K562 (cell line): ENCODE data around the gene CREB3L2. TPM values are rescaled to one million over a fixed set of nuclear protein-coding genes. Genes with fewer than 3 reads are reported as not detected.

Experiments
- CC2D1A ChIP-seq: fragments of 450-650 bp; IDR thresholded peaks from 2 replicates; pipeline ENCODE4 v1.6.1; 2017; ENCODE audit warnings: mild to moderate bottlenecking
- CGGBP1 ChIP-seq: fragments of 250-450 bp; sonication (Bioruptor Pico); IDR thresholded peaks from 2 replicates; pipeline ENCODE4 v1.9.0; 2021; ENCODE audit warnings: mild to moderate bottlenecking
- CHCHD3 ChIP-seq: fragments of 250-450 bp; sonication (Bioruptor Pico); IDR thresholded peaks from 2 replicates; pipeline ENCODE4 v2.1.2; 2022; ENCODE audit warnings: mild to moderate bottlenecking
- E2F3 ChIP-seq: fragments of 250-450 bp; sonication (Bioruptor Pico); IDR thresholded peaks from 2 replicates; pipeline ENCODE4 v1.4.0; 2020; ENCODE audit warnings: mild to moderate bottlenecking
- GTF2F1 ChIP-seq: IDR thresholded peaks from 2 replicates; pipeline ENCODE4 v1.6.1; 2011; ENCODE audit warnings: low read depth, low read length, improper control_type of control experiment
- MTA2 ChIP-seq: fragments of 450-650 bp; IDR thresholded peaks from 2 replicates; pipeline ENCODE4 v1.6.1; 2016; ENCODE audit warnings: low read depth
- MYNN ChIP-seq, 2 experiments: sonication (generic); formaldehyde crosslinking in 1 of 2; IDR thresholded peaks; 2 replicates each; pipeline versions ENCODE4 v1.5.0 to v1.6.1; 2016 to 2020; ENCODE audit warnings: antibody characterized with exemption in 1 of 2, missing genetic modification reagents in 1 of 2
- NFATC3 ChIP-seq: fragments of 450-650 bp; IDR thresholded peaks from 2 replicates; pipeline ENCODE4 v1.6.1; 2017; ENCODE audit warnings: mild to moderate bottlenecking
- RBM39 ChIP-seq: fragments of 200-400 bp; formaldehyde crosslinking; optimal IDR thresholded peaks from 2 replicates; pipeline ENCODE3; 2018; ENCODE audit warnings: low read depth, low read length
- SIN3A ChIP-seq, 2 experiments: fragments of 150-350 bp in 1 of 2; IDR thresholded peaks; 2 replicates each; pipeline ENCODE4 v1.6.1; 2011 to 2016; ENCODE audit warnings: borderline replicate concordance in 2 of 2, low read depth in 2 of 2, low read length in 2 of 2, mild to moderate bottlenecking in 2 of 2, moderate library complexity in 2 of 2; ENCODE audit not compliant: control insufficient read depth in 1 of 2
- SP2 ChIP-seq: IDR thresholded peaks from 2 replicates; pipeline ENCODE4 v1.6.1; 2011; ENCODE audit warnings: mild to moderate bottlenecking, low read depth, low read length, moderate library complexity; ENCODE audit not compliant: poor library complexity, severe bottlenecking; ENCODE audit errors: extremely low read depth
- YY1 ChIP-seq, 3 experiments: IDR thresholded peaks; 2 replicates each; pipeline ENCODE4 v1.6.1; 2011; ENCODE audit warnings: low read length in 2 of 3, mild to moderate bottlenecking in 2 of 3, moderate library complexity in 2 of 3, borderline replicate concordance in 1 of 3, control low read depth in 1 of 3, low read depth in 1 of 3; ENCODE audit not compliant: insufficient read depth in 3 of 3, insufficient replicate concordance in 2 of 3, control insufficient read depth in 1 of 3, insufficient read length in 1 of 3; ENCODE audit errors: extremely low read depth in 1 of 3
- ZNF79 ChIP-seq: fragments of 250-450 bp; sonication (Bioruptor Pico); IDR thresholded peaks from 2 replicates; pipeline ENCODE4 v1.4.0; 2020; ENCODE audit warnings: low read depth, mild to moderate bottlenecking, moderate library complexity
- ZSCAN32 ChIP-seq: fragments of 450-650 bp; formaldehyde crosslinking; IDR thresholded peaks from 2 replicates; pipeline ENCODE4 v1.4.0; 2020; ENCODE audit warnings: mild to moderate bottlenecking, moderate library complexity
- polyA plus RNA-seq, 8 experiments: library from polyadenylated mRNA; depleted of rRNA in 4 of 8; stranded (reverse) in 5 of 8; unstranded in 3 of 8; fragments of >200 nt; fragmentation: Nextera tagmentation in 2 of 8; fragmentation: Illumina TruSeq in 1 of 8; extraction: Ambion mirVana in 2 of 8; extraction: Trizol in 1 of 8; gene quantifications; 2 replicates each; pipeline versions ENCODE4 v1.2.1 to v1.2.3, GENCODE V29; 2011 to 2014; ENCODE audit warnings: inconsistent platforms in 1 of 8, missing spikeins in 1 of 8
- total RNA-seq, 7 experiments: library from RNA; depleted of rRNA in 6 of 7; stranded (reverse); fragments of >200 nt in 6 of 7; fragmentation: Illumina TruSeq in 2 of 7; extraction: Trizol in 2 of 7; gene quantifications; 2 replicates each; pipeline versions ENCODE4 v1.2.1 to v1.2.3, GENCODE V29; 2011 to 2021; ENCODE audit warnings: low replicate concordance in 1 of 7
- TF ChIP-seq, protein P1 (sequence below): IDR thresholded peaks from 2 replicates; pipeline ENCODE4 v1.6.1; 2016; ENCODE audit warnings: missing genetic modification characterization, missing compliant biosample characterization
- TF ChIP-seq, protein P2 (sequence below), 3 experiments: IDR thresholded peaks in 2 of 3; conservative IDR thresholded peaks in 1 of 3; 2 replicates each; pipeline ENCODE4 v1.5.1; 2011 to 2012; ENCODE audit warnings: low read length in 3 of 3, mild to moderate bottlenecking in 3 of 3, control low read depth in 2 of 3, improper control_type of control experiment in 1 of 3, inconsistent platforms in 1 of 3, low read depth in 1 of 3, mixed read lengths in 1 of 3, moderate library complexity in 1 of 3; ENCODE audit not compliant: insufficient read depth in 2 of 3
- TF ChIP-seq, protein P3 (sequence below): fragments of 250-450 bp; sonication (Bioruptor Pico); IDR thresholded peaks from 2 replicates; pipeline ENCODE4 v1.4.0; 2020; ENCODE audit warnings: mild to moderate bottlenecking, moderate library complexity
- TF ChIP-seq, protein P4 (sequence below): fragments of 450-650 bp; IDR thresholded peaks from 2 replicates; pipeline ENCODE4 v1.7.1; 2018; ENCODE audit warnings: mild to moderate bottlenecking, low read depth; ENCODE audit not compliant: partially characterized antibody

CREB3L2 gene
- total and polyA plus RNA-seq, 9 of the 15 experiments (the other 6 are each of a cell fraction or from before 2014, with no cell fraction given), result 7.1 to 45.6 (median 15.8) TPM

GRCh38 chr7:137962875-137963507 lies 38.9 kb downstream of the CREB3L2 start (continued):
- TF ChIP-seq, protein P1, sequence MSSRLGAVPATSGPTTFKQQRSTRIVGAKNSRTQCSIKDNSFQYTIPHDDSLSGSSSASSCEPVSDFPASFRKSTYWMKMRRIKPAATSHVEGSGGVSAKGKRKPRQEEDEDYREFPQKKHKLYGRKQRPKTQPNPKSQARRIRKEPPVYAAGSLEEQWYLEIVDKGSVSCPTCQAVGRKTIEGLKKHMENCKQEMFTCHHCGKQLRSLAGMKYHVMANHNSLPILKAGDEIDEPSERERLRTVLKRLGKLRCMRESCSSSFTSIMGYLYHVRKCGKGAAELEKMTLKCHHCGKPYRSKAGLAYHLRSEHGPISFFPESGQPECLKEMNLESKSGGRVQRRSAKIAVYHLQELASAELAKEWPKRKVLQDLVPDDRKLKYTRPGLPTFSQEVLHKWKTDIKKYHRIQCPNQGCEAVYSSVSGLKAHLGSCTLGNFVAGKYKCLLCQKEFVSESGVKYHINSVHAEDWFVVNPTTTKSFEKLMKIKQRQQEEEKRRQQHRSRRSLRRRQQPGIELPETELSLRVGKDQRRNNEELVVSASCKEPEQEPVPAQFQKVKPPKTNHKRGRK (tag), result no peak
- TF ChIP-seq MTA2 (peak; percentile 99), NFATC3 (peak; percentile 65; the same call in 1 of the 2 replicates), CC2D1A (peak; percentile 97), SP2 (no peak), YY1 (IDR thresholded peaks at IDR 0.05; ENCODE audit: borderline replicate concordance in 1 of 3, control insufficient read depth in 1 of 3, extremely low read depth in 1 of 3, insufficient read depth in 3 of 3, insufficient read length in 1 of 3, insufficient replicate concordance in 2 of 3, low read depth in 1 of 3, low read length in 2 of 3) (peak in 1 of 3 experiments; percentile 11), RBM39 (no peak), GTF2F1 (no peak), CHCHD3 (no peak), E2F3 (CRISPR knock-in tag) (no peak), ZSCAN32 (CRISPR knock-in tag) (no peak), ZNF79 (CRISPR knock-in tag) (0 out of 2 replicates have a peak, but pooled peaks have one; percentile 9), SIN3A (IDR thresholded peaks at IDR 0.05; ENCODE audit: borderline replicate concordance in 2 of 2, control insufficient read depth in 1 of 2, low read depth in 2 of 2, low read length in 2 of 2) (no peak; a peak in 1 of 4 replicates), CGGBP1 (no peak), MYNN (IDR thresholded peaks at IDR 0.05) (peak; percentile 82; the same call in 1 of the 2 replicates), MYNN (CRISPR knock-in tag; IDR thresholded peaks at IDR 0.05) (no peak)
- TF ChIP-seq, protein P2, sequence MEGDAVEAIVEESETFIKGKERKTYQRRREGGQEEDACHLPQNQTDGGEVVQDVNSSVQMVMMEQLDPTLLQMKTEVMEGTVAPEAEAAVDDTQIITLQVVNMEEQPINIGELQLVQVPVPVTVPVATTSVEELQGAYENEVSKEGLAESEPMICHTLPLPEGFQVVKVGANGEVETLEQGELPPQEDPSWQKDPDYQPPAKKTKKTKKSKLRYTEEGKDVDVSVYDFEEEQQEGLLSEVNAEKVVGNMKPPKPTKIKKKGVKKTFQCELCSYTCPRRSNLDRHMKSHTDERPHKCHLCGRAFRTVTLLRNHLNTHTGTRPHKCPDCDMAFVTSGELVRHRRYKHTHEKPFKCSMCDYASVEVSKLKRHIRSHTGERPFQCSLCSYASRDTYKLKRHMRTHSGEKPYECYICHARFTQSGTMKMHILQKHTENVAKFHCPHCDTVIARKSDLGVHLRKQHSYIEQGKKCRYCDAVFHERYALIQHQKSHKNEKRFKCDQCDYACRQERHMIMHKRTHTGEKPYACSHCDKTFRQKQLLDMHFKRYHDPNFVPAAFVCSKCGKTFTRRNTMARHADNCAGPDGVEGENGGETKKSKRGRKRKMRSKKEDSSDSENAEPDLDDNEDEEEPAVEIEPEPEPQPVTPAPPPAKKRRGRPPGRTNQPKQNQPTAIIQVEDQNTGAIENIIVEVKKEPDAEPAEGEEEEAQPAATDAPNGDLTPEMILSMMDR (IDR thresholded peaks at IDR 0.05 in 2 of 3, conservative IDR thresholded peaks at IDR 0.05 in 1 of 3; ENCODE audit: insufficient read depth in 2 of 3, low read depth in 1 of 3, low read length in 3 of 3), result no peak
- TF ChIP-seq, protein P3, sequence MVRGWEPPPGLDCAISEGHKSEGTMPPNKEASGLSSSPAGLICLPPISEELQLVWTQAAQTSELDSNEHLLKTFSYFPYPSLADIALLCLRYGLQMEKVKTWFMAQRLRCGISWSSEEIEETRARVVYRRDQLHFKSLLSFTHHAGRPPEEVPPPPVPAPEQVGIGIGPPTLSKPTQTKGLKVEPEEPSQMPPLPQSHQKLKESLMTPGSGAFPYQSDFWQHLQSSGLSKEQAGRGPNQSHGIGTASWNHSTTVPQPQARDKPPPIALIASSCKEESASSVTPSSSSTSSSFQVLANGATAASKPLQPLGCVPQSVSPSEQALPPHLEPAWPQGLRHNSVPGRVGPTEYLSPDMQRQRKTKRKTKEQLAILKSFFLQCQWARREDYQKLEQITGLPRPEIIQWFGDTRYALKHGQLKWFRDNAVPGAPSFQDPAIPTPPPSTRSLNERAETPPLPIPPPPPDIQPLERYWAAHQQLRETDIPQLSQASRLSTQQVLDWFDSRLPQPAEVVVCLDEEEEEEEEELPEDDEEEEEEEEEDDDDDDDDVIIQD (CRISPR knock-in tag), result no peak
- TF ChIP-seq, protein P4, sequence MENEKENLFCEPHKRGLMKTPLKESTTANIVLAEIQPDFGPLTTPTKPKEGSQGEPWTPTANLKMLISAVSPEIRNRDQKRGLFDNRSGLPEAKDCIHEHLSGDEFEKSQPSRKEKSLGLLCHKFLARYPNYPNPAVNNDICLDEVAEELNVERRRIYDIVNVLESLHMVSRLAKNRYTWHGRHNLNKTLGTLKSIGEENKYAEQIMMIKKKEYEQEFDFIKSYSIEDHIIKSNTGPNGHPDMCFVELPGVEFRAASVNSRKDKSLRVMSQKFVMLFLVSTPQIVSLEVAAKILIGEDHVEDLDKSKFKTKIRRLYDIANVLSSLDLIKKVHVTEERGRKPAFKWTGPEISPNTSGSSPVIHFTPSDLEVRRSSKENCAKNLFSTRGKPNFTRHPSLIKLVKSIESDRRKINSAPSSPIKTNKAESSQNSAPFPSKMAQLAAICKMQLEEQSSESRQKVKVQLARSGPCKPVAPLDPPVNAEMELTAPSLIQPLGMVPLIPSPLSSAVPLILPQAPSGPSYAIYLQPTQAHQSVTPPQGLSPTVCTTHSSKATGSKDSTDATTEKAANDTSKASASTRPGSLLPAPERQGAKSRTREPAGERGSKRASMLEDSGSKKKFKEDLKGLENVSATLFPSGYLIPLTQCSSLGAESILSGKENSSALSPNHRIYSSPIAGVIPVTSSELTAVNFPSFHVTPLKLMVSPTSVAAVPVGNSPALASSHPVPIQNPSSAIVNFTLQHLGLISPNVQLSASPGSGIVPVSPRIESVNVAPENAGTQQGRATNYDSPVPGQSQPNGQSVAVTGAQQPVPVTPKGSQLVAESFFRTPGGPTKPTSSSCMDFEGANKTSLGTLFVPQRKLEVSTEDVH, result peak; percentile 67
